ENCODE results near the gene KDM1B.
"Not testable (repeated sequence)": the region's sequence is repeated elsewhere in the genome, so short reads cannot be mapped to it uniquely, and the experiment has no call there.

KDM1B gene

GRCh38 chr6:18153311-18153703 lies 1.9 kb upstream of the KDM1B start:
- FAIRE-seq: no peak

DNA sequence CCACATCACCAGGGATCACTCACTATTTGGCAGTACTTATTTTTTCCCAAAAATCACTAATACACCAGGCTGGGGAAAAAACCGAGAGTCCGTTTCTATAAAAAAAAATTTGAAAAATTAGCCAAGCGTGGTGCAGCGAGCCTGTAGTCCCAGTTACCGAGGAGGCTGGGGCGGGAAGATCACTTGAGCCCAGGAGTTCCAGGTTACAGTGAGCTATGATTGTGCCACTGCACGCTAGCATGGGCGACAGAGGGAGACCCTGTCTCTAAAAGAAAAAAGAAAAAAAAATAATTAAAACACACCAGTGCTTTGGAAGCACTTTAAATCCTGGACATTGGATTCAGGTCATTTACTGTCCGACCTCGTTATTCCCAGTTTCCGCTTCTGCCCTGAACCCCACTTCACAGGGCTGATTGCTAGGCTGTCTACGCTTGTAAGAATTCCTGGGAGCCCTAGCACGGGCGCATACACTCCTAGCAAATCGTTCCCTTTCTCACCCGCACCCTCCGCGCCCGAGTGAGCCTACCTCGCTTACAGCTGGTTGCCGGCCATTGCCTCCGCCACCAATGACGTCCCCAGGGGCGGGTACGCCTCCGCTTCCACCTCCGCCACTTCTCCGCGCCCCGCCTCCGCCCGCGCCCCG lies 594 bp upstream of the KDM1B start, which contains the start of gene TPMT:
TSS of gene TPMT (minus strand) at position 571 of the 643 bp plus-strand sequence. CDS start 5,950 bp downstream, outside the sequence.
- FAIRE-seq: no peak

DNA sequence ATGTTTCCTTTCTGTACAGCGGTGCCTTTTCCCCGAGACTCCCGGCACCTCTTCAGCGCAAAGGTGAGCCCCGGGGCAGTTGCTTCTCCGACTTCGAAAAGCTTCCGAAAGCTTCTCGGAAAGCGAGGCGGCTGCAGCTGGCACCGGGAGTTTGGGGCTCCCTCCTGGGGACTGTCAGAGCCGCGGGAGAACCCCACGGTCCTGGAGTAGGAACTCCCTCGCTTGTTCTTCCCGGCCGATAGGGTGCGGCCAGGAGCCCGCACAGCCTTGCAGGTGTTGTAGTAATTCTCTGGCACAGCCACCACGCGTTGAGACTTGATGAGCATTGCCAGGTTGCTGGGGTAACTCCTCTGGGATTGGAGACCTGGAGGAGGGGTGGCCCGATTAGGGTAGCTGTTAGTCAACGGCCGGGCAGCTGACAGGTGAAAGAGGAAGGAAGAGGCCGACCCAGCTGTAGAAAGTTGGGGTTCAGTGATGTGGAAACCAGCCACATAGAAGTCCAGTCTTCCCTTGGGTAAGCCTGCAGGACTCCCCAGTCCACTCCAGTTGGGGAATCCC lies 721 bp downstream of the KDM1B start:
- no peak for FAIRE-seq

GRCh38 chr6:18160911-18161310 lies 5.7 kb downstream of the KDM1B start:
- no peak for FAIRE-seq

- FAIRE-seq: no peak
Observed at GRCh38 chr6:18161431-18161830, 6.2 kb downstream of the KDM1B start.

GRCh38 chr6:18162401-18162800 lies 7.2 kb downstream of the KDM1B start:
- no peak for FAIRE-seq

GRCh38 chr6:18165751-18166150 lies 10.5 kb downstream of the KDM1B start:
- no peak for FAIRE-seq

- FAIRE-seq: no peak
Observed at GRCh38 chr6:18166312-18167036, 11.3 kb downstream of the KDM1B start.

DNA sequence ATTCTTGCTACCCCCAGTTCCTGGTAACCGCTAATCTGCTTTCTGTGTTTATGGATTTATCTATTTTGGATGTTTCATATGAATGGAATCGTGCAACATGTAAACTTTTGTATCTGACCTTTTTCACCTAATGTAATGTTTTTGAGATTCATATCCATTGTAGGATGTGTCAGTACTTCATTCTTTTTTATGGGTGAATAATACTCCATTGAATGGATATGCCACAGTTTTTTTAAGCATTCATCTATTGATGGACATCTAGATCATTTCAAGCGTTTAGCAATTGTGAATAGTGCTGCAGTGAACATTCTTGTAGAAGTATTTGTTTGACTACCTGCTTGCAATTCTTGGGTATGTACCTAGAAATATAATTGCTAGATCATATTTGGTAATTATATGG lies 13.0 kb downstream of the KDM1B start:
- no peak for FAIRE-seq

GRCh38 chr6:18171871-18172270 lies 16.6 kb downstream of the KDM1B start:
- FAIRE-seq: no peak

DNA sequence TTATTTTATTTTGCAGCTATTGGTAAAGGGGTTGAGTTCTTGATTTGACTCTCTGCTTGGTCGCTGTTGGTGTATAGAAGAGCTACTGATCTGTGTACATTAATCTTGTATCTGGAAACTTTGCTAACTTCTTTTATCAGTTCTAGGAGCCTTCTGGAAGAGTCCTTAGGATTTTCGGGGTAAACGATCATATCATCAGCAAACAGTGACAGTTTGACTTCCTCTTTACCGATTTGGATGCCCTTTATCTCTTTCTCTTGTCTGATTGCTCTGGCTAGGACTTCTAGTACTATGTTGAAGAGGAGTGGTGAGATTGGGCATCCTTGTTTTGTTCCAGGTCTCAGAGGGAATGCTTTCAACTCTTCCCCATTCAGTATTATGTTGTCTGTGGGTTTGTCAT lies 21.0 kb downstream of the KDM1B start:
- FAIRE-seq: not testable (repeated sequence)

DNA sequence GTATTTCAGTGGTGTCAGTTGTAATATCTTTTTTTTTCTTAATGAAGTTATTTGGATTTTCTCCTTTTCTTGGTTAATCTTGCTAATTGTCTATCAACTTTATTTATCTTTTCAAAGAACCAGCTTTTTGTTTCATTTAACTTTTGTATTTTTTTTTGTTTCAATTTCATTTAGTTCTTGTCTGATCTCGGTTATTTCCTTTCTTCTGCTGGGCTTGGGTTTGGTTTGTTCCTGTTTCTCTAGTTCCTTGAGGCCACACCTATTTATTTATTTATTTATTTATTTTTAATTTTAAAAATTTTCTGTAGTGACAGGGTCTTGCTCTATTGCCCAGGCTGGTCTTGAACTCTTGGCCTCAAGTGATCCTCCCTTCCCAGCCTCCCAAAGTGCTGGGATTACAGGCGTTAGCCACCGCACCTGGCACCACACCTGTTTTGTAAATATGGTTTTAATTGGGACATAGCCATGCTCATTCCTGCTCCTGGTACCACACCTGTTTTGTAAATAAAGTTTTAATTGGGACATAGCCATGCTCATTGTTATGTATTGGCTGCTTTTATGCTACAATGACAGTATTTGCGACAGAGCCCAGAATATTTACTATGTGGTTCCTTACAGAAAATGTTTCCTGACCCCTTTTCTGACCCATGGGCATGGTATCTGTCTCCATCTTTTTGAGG lies 22.2 kb downstream of the KDM1B start:
- peak; percentile 28 for FAIRE-seq

- peak; percentile 33 for FAIRE-seq
Observed at GRCh38 chr6:18178960-18179615, 23.9 kb downstream of the KDM1B start.

GRCh38 chr6:18179770-18180356 lies 24.6 kb downstream of the KDM1B start:
- no peak for FAIRE-seq

DNA sequence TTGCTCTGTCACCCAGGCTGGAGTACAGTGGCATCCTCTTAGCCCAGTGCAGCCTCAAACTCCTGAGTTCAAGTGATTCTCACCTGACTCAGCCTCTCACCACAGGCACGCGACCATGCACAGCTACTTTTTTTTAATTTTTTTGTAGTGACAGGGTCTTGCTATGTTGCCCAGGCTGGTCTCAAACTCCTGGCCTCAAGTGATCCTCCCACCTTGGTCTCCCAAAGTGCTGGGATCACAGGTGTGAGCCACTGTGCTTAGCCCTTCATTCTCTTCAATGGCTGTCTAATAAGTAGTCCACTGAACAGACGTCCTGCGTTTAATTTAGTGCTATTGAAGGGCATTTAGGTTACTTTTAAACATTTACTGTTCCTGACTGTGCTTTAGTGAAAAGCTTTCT lies 27.3 kb downstream of the KDM1B start:
- no peak for FAIRE-seq

DNA sequence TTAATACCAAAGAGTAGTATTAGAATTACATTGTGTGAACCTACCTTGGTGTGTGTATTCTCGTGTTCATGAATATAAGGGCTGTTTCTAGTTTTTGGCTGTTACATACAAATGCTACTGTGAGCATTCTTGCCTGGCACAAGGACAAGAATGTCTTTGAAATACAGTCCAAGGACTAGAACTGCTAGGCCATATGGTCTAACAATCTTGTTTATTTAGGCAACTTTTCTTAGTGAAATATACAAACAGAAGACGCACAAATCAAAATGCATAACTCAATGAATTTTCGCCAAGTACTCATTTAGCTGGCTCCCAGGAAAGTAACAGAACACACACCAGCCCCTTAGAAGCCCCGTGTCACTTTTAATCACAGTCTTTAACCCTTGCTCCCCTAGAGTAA lies 28.5 kb downstream of the KDM1B start:
- FAIRE-seq: no peak

DNA sequence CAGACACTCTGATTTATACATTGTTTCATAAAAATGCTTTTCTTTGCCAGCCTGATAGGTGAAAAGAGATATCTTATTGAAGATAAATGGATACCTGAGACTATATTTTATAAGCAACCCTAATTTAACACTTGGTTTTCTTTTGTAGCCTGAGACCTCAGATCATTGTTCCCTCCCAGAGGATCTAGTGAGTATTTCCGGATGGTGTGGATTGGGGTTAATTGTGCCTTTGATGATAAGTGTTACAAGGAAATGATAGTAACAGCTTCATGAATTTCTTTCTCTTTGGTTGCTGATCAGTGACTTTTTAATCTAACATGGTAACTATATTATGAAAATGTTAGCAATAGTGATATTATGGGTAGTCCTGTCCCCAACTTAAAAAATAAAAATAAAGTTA lies 30.4 kb downstream of the KDM1B start:
- FAIRE-seq: no peak

- FAIRE-seq: no peak
Observed at GRCh38 chr6:18186033-18186432, 30.8 kb downstream of the KDM1B start.

GRCh38 chr6:18186540-18187250 lies 31.5 kb downstream of the KDM1B start:
- FAIRE-seq: no peak

- no peak for FAIRE-seq
Observed at GRCh38 chr6:18187701-18188100, 32.5 kb downstream of the KDM1B start.

- no peak for FAIRE-seq
Observed at GRCh38 chr6:18189196-18189595, 34.0 kb downstream of the KDM1B start.

GRCh38 chr6:18192026-18192425 lies 36.8 kb downstream of the KDM1B start:
- no peak for FAIRE-seq
